Measurements from ENCODE around the gene NHS.

DNA sequence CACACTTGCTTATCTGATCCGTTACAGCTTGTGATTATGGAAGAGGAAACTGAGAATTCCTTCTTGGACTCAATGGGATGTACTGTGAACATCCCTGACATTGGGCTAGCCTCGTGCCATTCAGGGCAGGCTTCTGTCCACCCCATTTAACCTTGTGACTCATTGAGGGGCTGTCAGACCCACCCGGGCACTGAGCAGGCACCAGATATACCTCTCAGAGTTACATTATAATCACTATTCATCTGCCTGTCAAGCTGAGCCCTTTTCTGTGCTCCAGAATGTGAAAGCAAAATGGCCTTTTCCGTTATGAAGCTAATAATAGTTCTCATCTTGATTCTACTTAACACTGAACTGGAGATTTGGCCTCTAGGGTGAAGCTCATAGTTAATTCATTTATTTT is 191.7 kb downstream of the NHS start:
- TF ChIP-seq, protein P1, sequence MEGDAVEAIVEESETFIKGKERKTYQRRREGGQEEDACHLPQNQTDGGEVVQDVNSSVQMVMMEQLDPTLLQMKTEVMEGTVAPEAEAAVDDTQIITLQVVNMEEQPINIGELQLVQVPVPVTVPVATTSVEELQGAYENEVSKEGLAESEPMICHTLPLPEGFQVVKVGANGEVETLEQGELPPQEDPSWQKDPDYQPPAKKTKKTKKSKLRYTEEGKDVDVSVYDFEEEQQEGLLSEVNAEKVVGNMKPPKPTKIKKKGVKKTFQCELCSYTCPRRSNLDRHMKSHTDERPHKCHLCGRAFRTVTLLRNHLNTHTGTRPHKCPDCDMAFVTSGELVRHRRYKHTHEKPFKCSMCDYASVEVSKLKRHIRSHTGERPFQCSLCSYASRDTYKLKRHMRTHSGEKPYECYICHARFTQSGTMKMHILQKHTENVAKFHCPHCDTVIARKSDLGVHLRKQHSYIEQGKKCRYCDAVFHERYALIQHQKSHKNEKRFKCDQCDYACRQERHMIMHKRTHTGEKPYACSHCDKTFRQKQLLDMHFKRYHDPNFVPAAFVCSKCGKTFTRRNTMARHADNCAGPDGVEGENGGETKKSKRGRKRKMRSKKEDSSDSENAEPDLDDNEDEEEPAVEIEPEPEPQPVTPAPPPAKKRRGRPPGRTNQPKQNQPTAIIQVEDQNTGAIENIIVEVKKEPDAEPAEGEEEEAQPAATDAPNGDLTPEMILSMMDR (IDR thresholded peaks at IDR 0.05): no peak
- TF ChIP-seq POLR2A (IDR thresholded peaks at IDR 0.05): no peak

All from thyroid gland (tissue), 4 donors.